ENCODE data around the gene ARHGAP10. TPM values are rescaled to one million over a fixed set of nuclear protein-coding genes. Genes with fewer than 3 reads are reported as not detected.

Gene ARHGAP10
- total and polyA plus RNA-seq, 10 of the 15 experiments (the other 5 are each of a cell fraction or from before 2014, with no cell fraction given), result 1.3 to 25.8 (median 17.2) TPM

DNA sequence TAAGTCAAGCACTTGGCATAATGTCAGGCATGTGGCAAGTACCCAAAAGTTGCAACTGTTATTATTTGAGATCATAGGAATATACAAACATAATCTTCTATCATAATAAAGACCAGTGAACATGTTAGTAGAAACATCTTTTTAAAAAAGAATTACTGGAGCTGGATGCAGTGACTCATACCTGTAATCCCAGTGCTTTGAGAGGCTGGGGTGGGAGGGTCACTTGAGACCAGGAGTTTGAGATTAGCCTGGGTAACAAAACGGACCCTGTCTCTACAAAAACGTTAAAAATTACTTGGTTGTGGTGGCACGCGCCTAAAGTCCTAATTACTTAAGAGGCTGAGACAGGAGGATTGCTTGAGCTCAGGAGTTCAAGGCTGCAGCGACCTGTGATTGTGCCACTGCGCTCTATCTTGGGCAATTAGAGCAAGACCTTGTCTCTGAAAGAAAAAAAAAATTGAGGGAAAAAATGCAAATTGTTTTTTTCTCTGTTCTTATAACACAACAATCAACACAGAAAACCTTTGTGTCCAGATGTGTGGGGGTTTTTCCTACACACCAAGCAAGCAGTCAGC, 284.3 kb downstream of the ARHGAP10 start (continued):
- no peak for TF ChIP-seq CBX3 (IDR thresholded peaks at IDR 0.05; ENCODE audit: borderline replicate concordance, low read depth)

DNA sequence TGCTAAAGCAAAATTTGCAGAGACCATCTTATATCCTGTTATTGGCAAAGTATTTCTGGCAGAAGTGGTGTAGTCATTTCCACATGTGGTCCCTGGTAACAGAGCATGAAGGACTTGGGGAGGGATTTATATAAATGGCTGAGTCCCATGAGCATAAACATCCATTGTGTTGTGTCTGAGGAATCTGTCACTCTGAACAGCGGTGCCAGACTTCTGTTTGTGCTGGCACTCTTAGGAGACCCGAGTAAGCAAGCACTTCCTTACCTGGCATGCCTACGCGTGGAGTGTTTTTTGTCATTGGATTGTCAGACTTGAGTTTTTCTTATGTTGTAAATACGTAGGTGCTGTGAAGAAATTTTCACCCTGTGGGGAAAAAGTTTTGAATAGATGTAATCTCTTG, 285.9 kb downstream of the ARHGAP10 start:
- ChIA-PET SMC1A (ENCODE audit: uncharacterized antibody, unreplicated experiment) (interaction anchor here (1.1 to 1.4 kb wide), 2 partner anchors 11 to 27 kb away, joined by 3 to 4 read pairs; no protein-coding TSS in a partner anchor), POLR2A (no interaction called here), RAD21 (ENCODE audit: unreplicated experiment) (no interaction called here), CTCF (interaction anchor here (1.2 to 1.8 kb wide), 2 partner anchors 9 to 28 kb away, joined by 4 read pairs; no protein-coding TSS in a partner anchor)
- 89% methylated on average over 5 of the region's 5 CpGs for WGBS (ENCODE audit: insufficient coverage, insufficient replicate concordance, low lambda C conversion rate, missing lambda C conversion rate)
- Histone ChIP-seq H2AFZ (ENCODE audit: control insufficient read depth, low read depth, low read length) (no peak overlapping the region), H3K9ac (ENCODE audit: control insufficient read depth, insufficient read depth, low read length) (no peak overlapping the region), H3K4me1 (ENCODE audit: control insufficient read depth, insufficient read depth, low read length) (peaks cover 5% of the 10 kb centered on the region), H4K20me1 (ENCODE audit: control insufficient read depth, insufficient read depth) (no peaks in the 10 kb centered on the region), H3K4me3 (no peak overlapping the region), H3K36me3 (ENCODE audit: control insufficient read depth in 2 of 2, insufficient read depth in 2 of 2, low read length in 1 of 2) (peaks cover 0 to 2% of the 10 kb centered on the region in 2 experiments; a peak in 1 of 4 replicates), H3K27ac (ENCODE audit: control insufficient read depth, insufficient read depth) (no peak overlapping the region), H3K9me3 (replicated peaks; ENCODE audit: control insufficient read depth, insufficient read depth, low read length) (no peaks in the 10 kb centered on the region), H3K79me2 (ENCODE audit: control insufficient read depth, insufficient read depth, low read length) (no peaks in the 10 kb centered on the region), H3K27me3 (replicated peaks in 1 of 2; ENCODE audit: control insufficient read depth in 2 of 2, insufficient read depth in 2 of 2, low read length in 1 of 2) (no peaks in the 10 kb centered on the region), H3K4me2 (ENCODE audit: control insufficient read depth, insufficient read depth) (no peak overlapping the region)
- no TSS peak for BruUV-seq (replicated peaks)
- DNase-seq (ENCODE audit: low read depth, low spot score) (no peak), ATAC-seq (no peak), FAIRE-seq (no peak)
- intact Hi-C loops (cut with micrococcal nuclease; ENCODE audit: unreplicated experiment), result no loop called here
- in situ Hi-C loops (cut with MboI), result no loop called here
- no peak for TF ChIP-seq ZSCAN29 (IDR thresholded peaks at IDR 0.05)
- TF ChIP-seq BCL3 (IDR thresholded peaks at IDR 0.05; ENCODE audit: borderline replicate concordance, insufficient read depth, low read depth, low read length, poor library complexity, severe bottlenecking), result no peak
- TF ChIP-seq, protein P1, sequence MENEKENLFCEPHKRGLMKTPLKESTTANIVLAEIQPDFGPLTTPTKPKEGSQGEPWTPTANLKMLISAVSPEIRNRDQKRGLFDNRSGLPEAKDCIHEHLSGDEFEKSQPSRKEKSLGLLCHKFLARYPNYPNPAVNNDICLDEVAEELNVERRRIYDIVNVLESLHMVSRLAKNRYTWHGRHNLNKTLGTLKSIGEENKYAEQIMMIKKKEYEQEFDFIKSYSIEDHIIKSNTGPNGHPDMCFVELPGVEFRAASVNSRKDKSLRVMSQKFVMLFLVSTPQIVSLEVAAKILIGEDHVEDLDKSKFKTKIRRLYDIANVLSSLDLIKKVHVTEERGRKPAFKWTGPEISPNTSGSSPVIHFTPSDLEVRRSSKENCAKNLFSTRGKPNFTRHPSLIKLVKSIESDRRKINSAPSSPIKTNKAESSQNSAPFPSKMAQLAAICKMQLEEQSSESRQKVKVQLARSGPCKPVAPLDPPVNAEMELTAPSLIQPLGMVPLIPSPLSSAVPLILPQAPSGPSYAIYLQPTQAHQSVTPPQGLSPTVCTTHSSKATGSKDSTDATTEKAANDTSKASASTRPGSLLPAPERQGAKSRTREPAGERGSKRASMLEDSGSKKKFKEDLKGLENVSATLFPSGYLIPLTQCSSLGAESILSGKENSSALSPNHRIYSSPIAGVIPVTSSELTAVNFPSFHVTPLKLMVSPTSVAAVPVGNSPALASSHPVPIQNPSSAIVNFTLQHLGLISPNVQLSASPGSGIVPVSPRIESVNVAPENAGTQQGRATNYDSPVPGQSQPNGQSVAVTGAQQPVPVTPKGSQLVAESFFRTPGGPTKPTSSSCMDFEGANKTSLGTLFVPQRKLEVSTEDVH (IDR thresholded peaks at IDR 0.05; ENCODE audit: low read depth, partially characterized antibody), result no peak
- TF ChIP-seq GABPA (IDR thresholded peaks at IDR 0.05; ENCODE audit: low read depth), result no peak
- TF ChIP-seq, protein P2, sequence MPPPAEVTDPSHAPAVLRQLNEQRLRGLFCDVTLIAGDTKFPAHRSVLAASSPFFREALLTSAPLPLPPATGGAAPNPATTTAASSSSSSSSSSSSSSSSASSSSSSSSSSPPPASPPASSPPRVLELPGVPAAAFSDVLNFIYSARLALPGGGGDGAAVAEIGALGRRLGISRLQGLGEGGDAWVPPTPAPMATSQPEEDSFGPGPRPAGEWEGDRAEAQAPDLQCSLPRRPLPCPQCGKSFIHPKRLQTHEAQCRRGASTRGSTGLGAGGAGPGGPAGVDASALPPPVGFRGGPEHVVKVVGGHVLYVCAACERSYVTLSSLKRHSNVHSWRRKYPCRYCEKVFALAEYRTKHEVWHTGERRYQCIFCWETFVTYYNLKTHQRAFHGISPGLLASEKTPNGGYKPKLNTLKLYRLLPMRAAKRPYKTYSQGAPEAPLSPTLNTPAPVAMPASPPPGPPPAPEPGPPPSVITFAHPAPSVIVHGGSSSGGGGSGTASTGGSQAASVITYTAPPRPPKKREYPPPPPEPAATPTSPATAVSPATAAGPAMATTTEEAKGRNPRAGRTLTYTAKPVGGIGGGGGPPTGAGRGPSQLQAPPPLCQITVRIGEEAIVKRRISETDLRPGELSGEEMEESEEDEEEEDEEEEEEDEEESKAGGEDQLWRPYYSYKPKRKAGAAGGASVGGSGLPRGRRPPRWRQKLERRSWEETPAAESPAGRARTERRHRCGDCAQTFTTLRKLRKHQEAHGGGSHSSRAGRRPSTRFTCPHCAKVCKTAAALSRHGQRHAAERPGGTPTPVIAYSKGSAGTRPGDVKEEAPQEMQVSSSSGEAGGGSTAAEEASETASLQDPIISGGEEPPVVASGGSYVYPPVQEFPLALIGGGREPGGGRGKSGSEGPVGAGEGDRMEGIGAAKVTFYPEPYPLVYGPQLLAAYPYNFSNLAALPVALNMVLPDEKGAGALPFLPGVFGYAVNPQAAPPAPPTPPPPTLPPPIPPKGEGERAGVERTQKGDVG (CRISPR knock-in tag; IDR thresholded peaks at IDR 0.05), result no peak
- TF ChIP-seq ZBED1 (IDR thresholded peaks at IDR 0.05; ENCODE audit: borderline replicate concordance), result no peak
- TF ChIP-seq POLR2A (IDR thresholded peaks at IDR 0.05; ENCODE audit: low read depth, low read length), result no peak
- no peak for TF ChIP-seq PAX5 (IDR thresholded peaks at IDR 0.05; ENCODE audit: borderline replicate concordance, low read depth, low read length)
- TF ChIP-seq SMARCA5 (IDR thresholded peaks at IDR 0.05), result no peak
- no peak for TF ChIP-seq RBBP5 (conservative IDR thresholded peaks at IDR 0.05)
- TF ChIP-seq NFXL1 (IDR thresholded peaks at IDR 0.05; ENCODE audit: borderline replicate concordance), result no peak

Measured in GM12878 (cell line).